K562 treated with DMSO at 1 percent for 24 hours (cell line): Measurements from ENCODE around the gene MEIOB. TPM values are rescaled to one million over a fixed set of nuclear protein-coding genes. Genes with fewer than 3 reads are reported as not detected.

Experiments used
- total RNA-seq: library from RNA; unstranded; fragments of 300-600 nt; gene quantifications from 2 replicates; pipeline ENCODE4 v1.2.3, GENCODE V29; 2022; ENCODE audit warnings: low read depth; ENCODE audit not compliant: insufficient read depth

MEIOB gene, protein sequence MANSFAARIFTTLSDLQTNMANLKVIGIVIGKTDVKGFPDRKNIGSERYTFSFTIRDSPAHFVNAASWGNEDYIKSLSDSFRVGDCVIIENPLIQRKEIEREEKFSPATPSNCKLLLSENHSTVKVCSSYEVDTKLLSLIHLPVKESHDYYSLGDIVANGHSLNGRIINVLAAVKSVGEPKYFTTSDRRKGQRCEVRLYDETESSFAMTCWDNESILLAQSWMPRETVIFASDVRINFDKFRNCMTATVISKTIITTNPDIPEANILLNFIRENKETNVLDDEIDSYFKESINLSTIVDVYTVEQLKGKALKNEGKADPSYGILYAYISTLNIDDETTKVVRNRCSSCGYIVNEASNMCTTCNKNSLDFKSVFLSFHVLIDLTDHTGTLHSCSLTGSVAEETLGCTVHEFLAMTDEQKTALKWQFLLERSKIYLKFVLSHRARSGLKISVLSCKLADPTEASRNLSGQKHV
- 40.7 and 42.1 TPM in 2 replicates for total RNA-seq

DNA sequence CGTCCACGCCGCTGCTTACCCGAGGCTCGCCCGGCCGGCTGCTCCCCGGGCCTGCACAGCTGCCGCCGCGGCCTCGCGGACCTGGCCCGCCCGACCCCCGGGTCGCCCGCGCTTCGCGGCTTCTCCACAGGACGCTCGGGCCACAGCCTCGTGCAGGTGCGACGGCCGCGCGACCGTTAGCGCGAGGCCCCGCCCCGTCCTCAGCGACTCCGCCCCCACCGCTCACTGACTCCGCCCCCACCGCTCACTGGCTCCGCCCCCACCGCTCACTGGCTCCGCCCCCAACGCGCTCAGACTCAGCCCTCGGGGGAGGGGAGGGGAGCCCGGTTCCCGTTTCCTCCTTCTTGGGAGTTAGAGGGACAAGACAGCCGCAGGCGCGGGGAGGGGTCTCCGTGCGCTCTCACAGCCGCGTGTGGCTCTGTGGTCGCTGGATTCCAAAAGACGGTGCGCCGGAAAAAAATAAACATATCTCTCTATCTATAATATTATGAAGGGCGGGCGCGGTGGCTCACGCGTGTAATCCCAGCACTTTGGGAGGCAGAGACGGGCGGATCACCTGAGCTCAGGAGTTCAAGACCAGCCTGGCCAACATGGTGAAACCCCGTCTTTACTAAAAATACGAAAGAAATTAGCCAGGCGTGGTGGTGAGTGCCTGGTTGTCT is at the start of gene MEIOB:
TSS of gene MEIOB (minus strand) at position 191 of the 662 bp plus-strand sequence. CDS start 3,989 bp downstream, outside the sequence.

DNA sequence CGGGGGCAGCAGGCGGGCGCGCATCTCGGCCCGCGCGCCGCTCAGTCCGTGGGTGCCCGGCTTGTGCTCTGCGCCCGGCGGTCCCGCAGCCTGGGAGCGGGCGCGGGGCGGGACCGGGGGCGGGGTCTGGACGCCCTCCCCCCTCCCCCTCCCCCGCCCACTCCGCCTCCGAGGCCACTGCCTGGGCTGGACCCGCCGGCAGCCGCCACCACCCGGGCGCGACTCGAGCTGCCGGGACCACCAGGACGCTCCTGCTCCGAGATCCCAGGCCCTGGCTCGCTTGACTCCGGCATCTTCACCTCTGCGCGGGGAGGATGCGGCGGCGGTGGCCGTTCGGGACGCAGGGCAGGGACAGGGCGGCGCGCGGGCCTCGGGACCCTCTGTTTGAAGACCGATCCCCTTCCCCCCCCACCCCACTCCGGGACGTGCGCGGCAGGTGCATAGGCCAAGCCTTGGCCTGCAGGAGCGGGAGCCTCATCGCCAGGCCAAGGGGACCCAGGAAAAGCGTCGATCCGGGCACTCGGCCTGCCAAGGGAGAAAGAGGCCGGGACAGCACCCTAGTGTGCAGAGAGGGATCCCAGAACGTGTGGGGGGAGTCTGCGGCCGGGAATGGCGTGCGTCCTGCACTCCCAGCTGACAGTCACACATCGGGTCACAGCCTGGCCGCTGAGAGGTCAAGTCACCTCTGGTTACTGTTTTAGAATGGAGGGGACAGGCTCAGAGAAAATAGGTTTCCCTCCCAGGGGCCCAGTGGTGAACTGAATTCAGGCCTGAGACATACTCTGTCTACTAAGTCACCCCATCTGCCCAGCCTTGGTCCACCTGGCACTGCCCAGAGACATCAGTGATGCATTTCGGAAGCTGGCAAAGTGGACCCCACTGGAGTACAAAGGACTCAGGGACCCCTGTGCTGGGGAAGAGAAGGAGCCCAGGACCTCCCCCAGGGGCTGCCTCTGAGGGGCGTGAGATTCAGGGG is 46.7 kb upstream of the MEIOB start, which contains the start of gene HS3ST6:
TSS of gene HS3ST6 (minus strand) at position 65 of the 976 bp plus-strand sequence. CDS start 92 bp downstream, outside the sequence.

DNA sequence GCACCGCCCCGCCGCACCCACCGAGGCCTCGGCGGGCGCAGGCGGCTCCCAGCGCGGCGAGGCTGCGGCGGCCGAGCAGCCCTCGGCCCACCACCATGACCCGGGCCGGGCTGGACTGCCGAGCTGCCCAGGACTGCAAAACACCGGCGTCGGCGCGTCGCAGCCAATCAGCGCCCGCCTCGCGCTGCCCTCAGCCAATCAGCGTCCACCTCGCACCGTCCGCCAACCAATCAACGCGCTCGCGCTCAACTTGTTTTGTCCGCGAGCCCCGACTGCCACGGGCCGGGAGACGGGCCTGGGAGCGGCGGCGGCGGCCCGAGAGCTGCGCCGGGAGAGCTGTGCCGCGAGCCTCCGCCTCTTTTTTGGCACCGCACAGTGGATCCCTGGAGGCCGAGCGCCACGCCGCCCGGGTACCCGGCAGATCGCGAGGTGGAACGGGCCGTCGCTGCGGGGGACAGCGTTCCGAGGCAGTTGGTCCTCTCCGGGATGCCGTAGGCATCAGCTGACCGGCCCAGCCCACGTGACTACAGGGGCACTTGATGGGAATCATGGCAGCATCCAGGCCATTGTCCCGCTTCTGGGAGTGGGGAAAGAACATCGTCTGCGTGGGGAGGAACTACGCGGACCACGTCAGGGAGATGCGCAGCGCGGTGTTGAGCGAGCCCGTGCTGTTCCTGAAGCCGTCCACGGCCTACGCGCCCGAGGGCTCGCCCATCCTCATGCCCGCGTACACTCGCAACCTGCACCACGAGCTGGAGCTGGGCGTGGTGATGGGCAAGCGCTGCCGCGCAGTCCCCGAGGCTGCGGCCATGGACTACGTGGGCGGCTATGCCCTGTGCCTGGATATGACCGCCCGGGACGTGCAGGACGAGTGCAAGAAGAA is 45.0 kb downstream of the MEIOB start, which contains the start of the genes FAHD1 and HAGH:
TSS of gene FAHD1 (plus strand) at position 516 of the 883 bp plus-strand sequence. CDS start at position 549, 33 bp downstream.
TSS of gene HAGH (minus strand) at position 135 of the 883 bp plus-strand sequence. CDS start at position 97, 38 bp downstream.

DNA sequence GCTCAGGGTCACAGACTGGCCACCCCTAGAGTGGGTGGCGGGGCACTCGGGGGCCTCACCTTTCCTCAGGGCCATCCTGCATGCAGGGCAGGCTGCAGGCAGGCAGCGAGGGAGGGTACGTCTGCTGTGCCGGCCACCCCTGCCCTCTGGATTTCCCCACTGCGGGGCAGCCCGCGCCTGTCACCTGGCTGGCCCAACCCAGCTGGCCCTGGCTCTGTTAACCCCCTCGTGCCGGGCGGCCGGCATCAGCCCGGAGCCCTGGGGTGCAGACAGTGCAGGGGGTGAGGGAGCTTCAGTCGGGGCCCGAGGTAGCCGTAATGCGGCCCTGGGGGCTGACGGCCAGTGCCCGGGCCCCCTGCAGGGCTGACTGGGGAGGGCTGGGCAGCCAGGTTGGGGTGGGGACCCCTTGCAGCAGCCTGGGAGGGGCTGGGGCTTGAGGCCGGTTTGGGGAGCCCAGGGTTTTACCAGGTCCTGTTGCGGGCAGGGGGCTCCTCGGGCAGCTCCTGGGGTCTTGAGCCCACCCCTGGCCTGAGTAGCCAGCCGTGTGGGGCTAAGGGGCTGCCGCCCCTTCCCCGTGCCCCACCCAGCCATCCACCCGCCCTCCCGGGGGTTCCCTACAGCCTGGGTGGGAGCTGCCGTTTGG is 78.3 kb downstream of the MEIOB start, which contains the start of gene IGFALS:
TSS of gene IGFALS (minus strand) at position 128 of the 643 bp plus-strand sequence. CDS start at position 75, 53 bp downstream.

Other genes with a start within 250 kb of the MEIOB start
- gene JPT2, start 193.9 kb downstream of the MEIOB start, total RNA-seq: 47.4 and 47.6 TPM in 2 replicates
- 30.2 and 39.0 TPM in 2 replicates for gene MAPK8IP3, start 166.0 kb downstream of the MEIOB start, total RNA-seq
- 80.6 and 94.0 TPM in 2 replicates for gene NME3, start 100.6 kb downstream of the MEIOB start, total RNA-seq
- 9.7 and 11.0 TPM in 2 replicates for gene EME2, start 99.4 kb downstream of the MEIOB start, total RNA-seq
- gene MRPS34, start 99.0 kb downstream of the MEIOB start, total RNA-seq: 209 and 232 TPM in 2 replicates
- 85.1 and 96.8 TPM in 2 replicates for gene SPSB3, start 89.6 kb downstream of the MEIOB start, total RNA-seq
- 178 and 198 TPM in 2 replicates for gene NUBP2, start 89.2 kb downstream of the MEIOB start, total RNA-seq
- 0.36 and 0.50 TPM in 2 replicates for gene IGFALS, start 78.5 kb downstream of the MEIOB start, total RNA-seq
- 95.7 and 105 TPM in 2 replicates for gene HAGH, start 45.3 kb downstream of the MEIOB start, total RNA-seq
- 30.8 and 34.7 TPM in 2 replicates for gene FAHD1, start 45.0 kb downstream of the MEIOB start, total RNA-seq
- not detected in 2 replicates for gene HS3ST6, start 46.3 kb upstream of the MEIOB start, total RNA-seq
- gene MSRB1, start 71.0 kb upstream of the MEIOB start, total RNA-seq: 194 and 209 TPM in 2 replicates
- gene RPL3L, start 82.5 kb upstream of the MEIOB start, total RNA-seq: 0.23 and 0.29 TPM in 2 replicates
- 256 and 274 TPM in 2 replicates for gene NDUFB10, start 87.4 kb upstream of the MEIOB start, total RNA-seq
- 6,981 and 7,733 TPM in 2 replicates for gene RPS2, start 92.7 kb upstream of the MEIOB start, total RNA-seq
- gene RNF151, start 94.7 kb upstream of the MEIOB start, total RNA-seq: not detected in 2 replicates
- 59.5 and 67.9 TPM in 2 replicates for gene TBL3, start 99.9 kb upstream of the MEIOB start, total RNA-seq
- gene NOXO1, start 109.3 kb upstream of the MEIOB start, total RNA-seq: not detected in 2 replicates
- 56.1 and 57.0 TPM in 2 replicates for gene GFER, start 112.0 kb upstream of the MEIOB start, total RNA-seq
- 42.4 and 48.1 TPM in 2 replicates for gene SYNGR3, start 117.8 kb upstream of the MEIOB start, total RNA-seq
- 111 and 123 TPM in 2 replicates for gene ZNF598, start 137.7 kb upstream of the MEIOB start, total RNA-seq
- gene NPW, start 147.6 kb upstream of the MEIOB start, total RNA-seq: 3.2 and 4.2 TPM in 2 replicates
- gene NHERF2, start 154.7 kb upstream of the MEIOB start, total RNA-seq: 28.4 and 30.8 TPM in 2 replicates
- gene NTHL1, start 175.7 kb upstream of the MEIOB start, total RNA-seq: 31.0 and 36.5 TPM in 2 replicates
- gene TSC2, start 175.8 kb upstream of the MEIOB start, total RNA-seq: 69.9 and 72.9 TPM in 2 replicates